ENCODE measurements around the gene IFI16. TPM values are rescaled to one million over a fixed set of nuclear protein-coding genes. Genes with fewer than 3 reads are reported as not detected.
"Not testable (repeated sequence)": the region's sequence is repeated elsewhere in the genome, so short reads cannot be mapped to it uniquely, and the experiment has no call there.

Gene IFI16
- polyA plus RNA-seq, 1 experiment: 81.8 TPM

DNA sequence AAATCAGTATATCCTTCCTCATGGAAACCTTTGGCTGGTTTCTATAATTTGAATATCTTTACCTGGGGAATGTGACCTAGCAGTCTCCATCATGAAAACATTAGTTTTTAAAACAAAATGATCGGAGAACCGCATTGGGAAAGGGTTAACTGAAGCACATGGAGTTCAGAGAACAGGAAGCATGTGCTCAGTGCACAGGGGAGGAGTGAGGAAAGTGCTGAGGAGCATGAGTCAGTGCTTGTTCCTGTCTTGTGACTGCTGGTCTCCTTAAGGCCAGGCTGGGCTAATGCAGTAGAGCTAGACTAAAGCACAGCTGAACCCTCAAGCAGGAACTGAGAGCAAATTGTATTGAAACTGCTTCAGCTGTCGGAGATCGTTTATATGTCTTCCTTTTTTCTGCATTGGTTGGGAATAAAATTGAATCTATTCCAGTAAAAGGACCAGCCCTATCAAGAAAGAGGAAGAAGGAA lies 5.8 kb downstream of the IFI16 start:
- peaks cover 11% of the 10 kb centered on the region for H3K36me3 ChIP-seq (ENCODE audit: control insufficient read depth, insufficient read depth, low read length)
- TF ChIP-seq, protein P1, sequence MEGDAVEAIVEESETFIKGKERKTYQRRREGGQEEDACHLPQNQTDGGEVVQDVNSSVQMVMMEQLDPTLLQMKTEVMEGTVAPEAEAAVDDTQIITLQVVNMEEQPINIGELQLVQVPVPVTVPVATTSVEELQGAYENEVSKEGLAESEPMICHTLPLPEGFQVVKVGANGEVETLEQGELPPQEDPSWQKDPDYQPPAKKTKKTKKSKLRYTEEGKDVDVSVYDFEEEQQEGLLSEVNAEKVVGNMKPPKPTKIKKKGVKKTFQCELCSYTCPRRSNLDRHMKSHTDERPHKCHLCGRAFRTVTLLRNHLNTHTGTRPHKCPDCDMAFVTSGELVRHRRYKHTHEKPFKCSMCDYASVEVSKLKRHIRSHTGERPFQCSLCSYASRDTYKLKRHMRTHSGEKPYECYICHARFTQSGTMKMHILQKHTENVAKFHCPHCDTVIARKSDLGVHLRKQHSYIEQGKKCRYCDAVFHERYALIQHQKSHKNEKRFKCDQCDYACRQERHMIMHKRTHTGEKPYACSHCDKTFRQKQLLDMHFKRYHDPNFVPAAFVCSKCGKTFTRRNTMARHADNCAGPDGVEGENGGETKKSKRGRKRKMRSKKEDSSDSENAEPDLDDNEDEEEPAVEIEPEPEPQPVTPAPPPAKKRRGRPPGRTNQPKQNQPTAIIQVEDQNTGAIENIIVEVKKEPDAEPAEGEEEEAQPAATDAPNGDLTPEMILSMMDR (IDR thresholded peaks at IDR 0.05; ENCODE audit: insufficient read depth, low read depth, low read length): no peak
- no peak overlapping the region for H3K4me3 ChIP-seq (ENCODE audit: low read depth, low read length)
- H3K27me3 ChIP-seq (ENCODE audit: control insufficient read depth, insufficient read depth, low read length): no peaks in the 10 kb centered on the region
- ChIA-PET POLR2A (no interaction called here), CTCF (no interaction called here)
- DNase-seq (ENCODE audit: low read depth): peak; percentile 42

DNA sequence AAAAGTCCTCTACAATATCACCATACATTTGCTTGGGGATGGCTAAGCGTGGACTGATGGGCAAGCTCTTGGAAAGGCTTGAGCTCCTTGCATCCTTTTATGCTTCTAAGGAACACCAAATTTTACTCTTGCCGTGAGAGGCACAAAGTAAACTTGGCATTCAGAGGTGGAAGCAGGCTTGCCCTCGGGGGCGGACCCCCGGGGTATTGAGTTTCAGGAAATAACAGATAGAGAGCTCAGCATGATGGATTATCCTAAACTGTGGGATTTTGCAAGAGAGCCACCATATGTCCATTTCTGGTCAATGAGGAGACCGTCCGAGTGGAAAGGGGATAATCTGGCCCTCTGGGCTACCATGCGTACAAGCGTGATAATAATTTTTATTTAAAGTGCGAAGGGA lies 14.0 kb downstream of the IFI16 start:
- Histone ChIP-seq H3K4me3 (ENCODE audit: low read depth, low read length) (no peak overlapping the region), H3K36me3 (ENCODE audit: control insufficient read depth, insufficient read depth, low read length) (peaks cover 6% of the 10 kb centered on the region; the same call in 1 of the 2 replicates), H3K27me3 (ENCODE audit: control insufficient read depth, insufficient read depth, low read length) (no peaks in the 10 kb centered on the region)
- ChIA-PET CTCF (no interaction called here), POLR2A (no interaction called here)
- DNase-seq (ENCODE audit: low read depth): no peak
- TF ChIP-seq, protein P1 (IDR thresholded peaks at IDR 0.05; ENCODE audit: insufficient read depth, low read depth, low read length): no peak

DNA sequence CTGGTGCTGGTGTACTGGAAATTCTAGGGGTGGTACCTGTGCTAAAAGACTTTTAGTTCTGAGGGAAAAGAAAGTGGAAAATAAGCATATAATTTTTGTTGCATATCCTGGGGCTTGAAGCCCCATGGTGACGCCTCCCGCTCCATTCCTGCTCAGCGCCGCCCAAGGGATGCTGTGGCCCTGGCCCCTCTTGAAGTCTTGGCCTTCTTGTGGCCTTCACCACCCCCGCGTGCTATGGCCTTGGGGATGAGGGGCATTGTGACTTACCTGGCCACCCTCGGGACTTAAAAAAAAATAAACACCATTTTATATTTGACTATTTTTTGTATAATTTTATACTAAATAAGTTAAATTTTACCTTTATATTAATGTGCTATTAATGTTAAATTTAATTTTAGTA lies 15.3 kb downstream of the IFI16 start:
- peaks cover 6% of the 10 kb centered on the region; the same call in 1 of the 2 replicates for H3K36me3 ChIP-seq (ENCODE audit: control insufficient read depth, insufficient read depth, low read length)
- TF ChIP-seq, protein P1 (IDR thresholded peaks at IDR 0.05; ENCODE audit: insufficient read depth, low read depth, low read length): no peak
- no peak overlapping the region for H3K4me3 ChIP-seq (ENCODE audit: low read depth, low read length)
- DNase-seq (ENCODE audit: low read depth): no peak
- no peaks in the 10 kb centered on the region for H3K27me3 ChIP-seq (ENCODE audit: control insufficient read depth, insufficient read depth, low read length)
- ChIA-PET CTCF (no interaction called here), POLR2A (no interaction called here)

DNA sequence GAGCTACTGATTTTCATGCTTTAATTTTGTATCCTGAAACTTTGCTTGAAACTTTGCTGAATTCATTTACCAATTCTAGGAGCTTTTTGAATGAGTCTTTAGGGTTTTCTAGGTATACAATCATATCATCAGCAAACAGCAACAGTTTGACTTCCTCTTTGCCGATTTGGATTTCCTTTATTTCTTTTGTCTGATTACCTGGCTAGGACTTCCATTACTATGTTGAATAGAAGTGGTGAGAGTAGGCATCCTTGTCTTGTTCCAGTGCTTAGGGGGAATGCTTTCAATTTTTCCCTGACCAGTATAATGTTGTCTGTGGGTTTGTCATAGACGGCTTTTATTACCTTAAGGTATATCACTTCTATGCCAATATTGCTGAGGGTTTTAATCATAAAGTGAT lies 17.1 kb downstream of the IFI16 start:
- H3K27me3 ChIP-seq (ENCODE audit: control insufficient read depth, insufficient read depth, low read length); DNase-seq (ENCODE audit: low read depth); H3K4me3 ChIP-seq (ENCODE audit: low read depth, low read length); POLR2A ChIA-PET; CTCF ChIA-PET: not testable (repeated sequence)
- H3K36me3 ChIP-seq (ENCODE audit: control insufficient read depth, insufficient read depth, low read length): peaks cover 14% of the 10 kb centered on the region

DNA sequence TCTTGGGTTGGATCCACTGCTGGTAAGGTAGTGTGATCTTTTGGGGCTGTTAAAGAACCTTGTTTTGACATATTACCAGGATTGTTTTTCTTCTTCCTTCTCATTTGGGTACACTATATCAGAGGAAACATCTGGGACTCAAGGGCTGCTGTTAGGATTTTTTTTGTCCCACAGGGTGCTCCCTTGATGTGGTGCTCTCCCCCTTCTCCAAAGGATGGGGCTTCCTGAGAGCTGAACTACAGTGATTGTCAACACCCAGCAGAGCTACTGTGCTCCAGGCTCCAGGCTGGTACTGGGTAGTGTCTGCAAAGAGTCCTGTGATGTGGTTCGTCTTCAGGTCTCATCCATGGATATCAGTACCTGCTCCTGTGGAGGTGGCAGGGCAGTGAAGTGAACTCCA lies 20.6 kb downstream of the IFI16 start:
- no peak for DNase-seq (ENCODE audit: low read depth)
- TF ChIP-seq, protein P1 (IDR thresholded peaks at IDR 0.05; ENCODE audit: insufficient read depth, low read depth, low read length): no peak
- no peak overlapping the region for H3K4me3 ChIP-seq (ENCODE audit: low read depth, low read length)
- POLR2A ChIA-PET: interaction anchor here (0.6 kb wide), 1 partner anchor 39 kb away, joined by 3 read pairs; no protein-coding TSS in a partner anchor
- no peaks in the 10 kb centered on the region for H3K27me3 ChIP-seq (ENCODE audit: control insufficient read depth, insufficient read depth, low read length)
- peaks cover 20% of the 10 kb centered on the region for H3K36me3 ChIP-seq (ENCODE audit: control insufficient read depth, insufficient read depth, low read length)
- CTCF ChIA-PET: no interaction called here

DNA sequence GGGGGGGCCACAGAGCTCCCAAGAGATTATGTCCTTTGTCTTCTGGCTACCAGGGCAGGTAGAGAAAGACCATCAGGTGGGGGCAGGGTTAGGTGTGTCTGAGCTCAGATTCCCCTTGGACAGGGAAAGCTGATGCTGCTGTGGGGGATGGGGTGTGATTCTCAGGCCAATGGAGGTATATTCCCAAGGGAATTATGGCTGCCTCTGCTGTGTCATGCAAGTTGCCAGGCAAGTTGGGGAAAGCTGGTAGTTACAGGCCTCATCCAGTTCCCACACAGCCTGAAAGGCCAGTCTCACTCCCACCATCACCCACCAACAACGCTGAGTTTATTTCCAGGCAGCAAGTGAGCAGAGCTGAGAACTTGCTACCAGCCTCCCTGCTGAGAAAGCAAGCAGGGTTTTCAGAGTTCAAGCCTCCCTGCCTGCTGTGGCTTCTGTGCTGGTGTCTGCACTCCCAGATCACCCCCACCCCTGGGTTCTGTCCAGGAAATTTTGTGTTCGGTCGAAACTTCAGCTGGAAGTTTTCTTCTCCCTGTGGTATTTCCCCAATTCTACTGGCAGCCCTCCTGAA lies 21.3 kb downstream of the IFI16 start:
- TF ChIP-seq, protein P1 (IDR thresholded peaks at IDR 0.05; ENCODE audit: insufficient read depth, low read depth, low read length): no peak
- no peak for DNase-seq (ENCODE audit: low read depth)
- POLR2A ChIA-PET: interaction anchor here (0.6 kb wide), 1 partner anchor 38 kb away, joined by 3 read pairs; no protein-coding TSS in a partner anchor
- Histone ChIP-seq H3K36me3 (ENCODE audit: control insufficient read depth, insufficient read depth, low read length) (peaks cover 20% of the 10 kb centered on the region), H3K27me3 (ENCODE audit: control insufficient read depth, insufficient read depth, low read length) (no peaks in the 10 kb centered on the region), H3K4me3 (ENCODE audit: low read depth, low read length) (no peak overlapping the region)
- CTCF ChIA-PET: interaction anchor here (0.6 kb wide), 2 partner anchors 970 to 1079 kb away, joined by 3 read pairs; no protein-coding TSS in a partner anchor

Measured in BJ (cell line).